SK-N-SH treated with all-trans-retinoic acid at 6 μM for 48 hours (cell line): Measurements from ENCODE around the gene ARHGEF2.

Source experiments
- ARNTL ChIP-seq: fragments of 450-650 bp; formaldehyde crosslinking; IDR thresholded peaks from 2 replicates; pipeline ENCODE4 v1.5.0; 2020; ENCODE audit warnings: low read depth, mild to moderate bottlenecking, moderate library complexity, borderline replicate concordance
- ESRRG ChIP-seq: fragments of 250-450 bp; sonication (Bioruptor Pico); IDR thresholded peaks from 2 replicates; pipeline ENCODE4 v1.6.1; 2021; ENCODE audit warnings: mild to moderate bottlenecking
- PATZ1 ChIP-seq: fragments of 250-450 bp; sonication (Bioruptor Pico); IDR thresholded peaks from 2 replicates; pipeline ENCODE4 v1.8.0; 2020; ENCODE audit warnings: mild to moderate bottlenecking, moderate library complexity, borderline replicate concordance
- PPARA ChIP-seq: fragments of 250-450 bp; sonication (Bioruptor Pico); IDR thresholded peaks from 2 replicates; pipeline ENCODE4 v1.5.0; 2020; ENCODE audit warnings: mild to moderate bottlenecking, borderline replicate concordance
- SNAI2 ChIP-seq: fragments of 250-450 bp; sonication (Bioruptor Pico); IDR thresholded peaks from 2 replicates; pipeline ENCODE4 v1.5.0; 2020; ENCODE audit warnings: mild to moderate bottlenecking, moderate library complexity
- TCF4 ChIP-seq: fragments of 250-450 bp; sonication (Bioruptor Pico); IDR thresholded peaks from 2 replicates; pipeline ENCODE4 v1.8.0; 2021; ENCODE audit warnings: mild to moderate bottlenecking, moderate library complexity, borderline replicate concordance
- ZFP3 ChIP-seq: fragments of 250-450 bp; sonication (Bioruptor Pico); IDR thresholded peaks from 2 replicates; pipeline ENCODE4 v1.5.0; 2020; ENCODE audit warnings: mild to moderate bottlenecking, moderate library complexity
- ZFP30 ChIP-seq: fragments of 450-650 bp; formaldehyde crosslinking; IDR thresholded peaks from 2 replicates; pipeline ENCODE4 v1.5.0; 2022; ENCODE audit warnings: mild to moderate bottlenecking, moderate library complexity
- ZNF70 ChIP-seq: fragments of 450-650 bp; formaldehyde crosslinking; IDR thresholded peaks from 2 replicates; pipeline ENCODE4 v1.5.0; 2020; ENCODE audit warnings: mild to moderate bottlenecking, moderate library complexity
- ZNF8 ChIP-seq: fragments of 450-650 bp; formaldehyde crosslinking; IDR thresholded peaks from 2 replicates; pipeline ENCODE4 v1.5.0; 2020; ENCODE audit warnings: mild to moderate bottlenecking, moderate library complexity
- TF ChIP-seq, protein P1 (sequence below): fragments of 250-450 bp; sonication (Bioruptor Pico); IDR thresholded peaks from 2 replicates; pipeline ENCODE4 v1.5.1; 2020; ENCODE audit warnings: low read depth, mild to moderate bottlenecking, moderate library complexity

DNA sequence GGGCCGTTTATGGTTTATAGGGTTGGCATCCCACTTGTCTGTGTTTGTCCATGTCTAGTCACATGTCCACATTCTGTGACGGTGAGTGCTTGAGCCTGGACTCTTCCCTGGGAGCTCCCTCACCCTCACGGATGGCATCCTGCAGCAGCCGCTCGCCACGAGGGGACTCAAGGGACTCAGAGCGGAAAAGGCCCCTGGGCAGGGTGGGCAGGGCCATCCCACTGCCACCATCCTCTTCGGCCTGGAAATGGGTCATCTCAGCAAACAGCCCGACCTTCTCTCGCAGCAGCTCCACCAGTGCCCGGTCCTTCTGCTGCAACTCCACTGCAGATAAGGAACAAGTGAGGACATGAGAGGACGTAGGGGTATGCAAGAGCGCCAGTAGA is 25.8 kb downstream of the ARHGEF2 start:
- TF ChIP-seq ESRRG (no peak), ARNTL (CRISPR knock-in tag) (no peak), ZFP30 (CRISPR knock-in tag) (no peak), ZFP3 (CRISPR knock-in tag) (no peak), ZNF8 (no peak), ZNF70 (CRISPR knock-in tag) (no peak), PATZ1 (CRISPR knock-in tag) (no peak), SNAI2 (no peak), TCF4 (CRISPR knock-in tag) (no peak), PPARA (CRISPR knock-in tag) (no peak)
- TF ChIP-seq, protein P1, sequence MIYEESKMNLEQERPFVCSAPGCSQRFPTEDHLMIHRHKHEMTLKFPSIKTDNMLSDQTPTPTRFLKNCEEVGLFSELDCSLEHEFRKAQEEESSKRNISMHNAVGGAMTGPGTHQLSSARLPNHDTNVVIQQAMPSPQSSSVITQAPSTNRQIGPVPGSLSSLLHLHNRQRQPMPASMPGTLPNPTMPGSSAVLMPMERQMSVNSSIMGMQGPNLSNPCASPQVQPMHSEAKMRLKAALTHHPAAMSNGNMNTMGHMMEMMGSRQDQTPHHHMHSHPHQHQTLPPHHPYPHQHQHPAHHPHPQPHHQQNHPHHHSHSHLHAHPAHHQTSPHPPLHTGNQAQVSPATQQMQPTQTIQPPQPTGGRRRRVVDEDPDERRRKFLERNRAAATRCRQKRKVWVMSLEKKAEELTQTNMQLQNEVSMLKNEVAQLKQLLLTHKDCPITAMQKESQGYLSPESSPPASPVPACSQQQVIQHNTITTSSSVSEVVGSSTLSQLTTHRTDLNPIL: no peak
